GM06990 (cell line): ENCODE results near the gene ITGB1.

ENCODE experiments used
- DNase-seq: peaks from one replicate; pipeline ENCODE4 v3.0.0-alpha.2; 2011; ENCODE audit not compliant: insufficient read length; ENCODE audit errors: extremely low read depth
- H3K27me3 ChIP-seq: replicated peaks from 2 replicates; pipeline ENCODE4 v1.6.0; 2011; ENCODE audit warnings: low read length; ENCODE audit not compliant: control insufficient read depth, insufficient read depth
- H3K36me3 ChIP-seq: 2 replicates; pipeline ENCODE4 v1.5.1; 2011; ENCODE audit warnings: low read length; ENCODE audit not compliant: control insufficient read depth, insufficient read depth
- H3K4me3 ChIP-seq: replicated peaks from 2 replicates; pipeline ENCODE4 v1.5.1; 2011; ENCODE audit warnings: low read depth, mild to moderate bottlenecking, control low read depth, low read length
- TF ChIP-seq, protein P1 (sequence below): IDR thresholded peaks from 2 replicates; pipeline ENCODE4 v1.5.1; 2011; ENCODE audit warnings: low read length, control low read depth, mild to moderate bottlenecking, inconsistent platforms; ENCODE audit not compliant: insufficient read depth, poor library complexity, severe bottlenecking

Gene ITGB1

DNA sequence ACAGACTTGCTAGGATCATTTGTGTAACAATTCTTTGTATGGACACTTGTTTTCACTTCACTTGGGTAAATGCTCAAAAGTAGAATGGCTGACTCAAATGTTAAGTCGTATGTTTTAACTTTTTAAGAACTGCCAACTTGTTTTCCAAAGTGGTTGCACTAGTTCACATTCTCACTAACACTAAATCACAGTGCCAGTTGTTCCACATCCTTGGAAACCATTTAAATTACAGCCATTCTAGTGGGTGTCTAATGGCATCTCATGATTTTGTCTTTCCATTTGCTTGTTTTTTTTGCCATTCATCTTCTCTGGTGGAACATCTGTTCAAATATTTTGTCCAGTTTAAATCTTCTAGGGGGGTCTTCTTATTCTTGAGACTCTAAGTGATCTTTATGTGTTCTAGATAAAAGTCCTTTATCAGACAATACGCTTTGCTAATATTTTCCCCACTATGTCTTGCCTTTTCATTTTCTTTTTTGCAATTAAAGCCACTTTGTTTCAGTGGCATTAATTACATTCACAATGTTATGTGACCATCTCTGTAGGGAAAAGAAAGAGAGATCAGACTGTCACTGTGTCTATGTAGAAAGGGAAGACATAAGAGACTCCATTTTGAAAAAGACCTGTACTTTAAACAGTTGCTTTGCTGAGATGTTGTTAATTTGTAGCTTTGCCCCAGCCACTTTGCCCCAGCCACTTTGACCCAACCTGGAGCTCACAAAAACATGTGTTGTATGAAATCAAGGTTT, 63.9 kb downstream of the ITGB1 start:
- Histone ChIP-seq H3K27me3 (no peaks in the 10 kb centered on the region), H3K4me3 (no peak overlapping the region), H3K36me3 (no peaks in the 10 kb centered on the region)
- TF ChIP-seq, protein P1, sequence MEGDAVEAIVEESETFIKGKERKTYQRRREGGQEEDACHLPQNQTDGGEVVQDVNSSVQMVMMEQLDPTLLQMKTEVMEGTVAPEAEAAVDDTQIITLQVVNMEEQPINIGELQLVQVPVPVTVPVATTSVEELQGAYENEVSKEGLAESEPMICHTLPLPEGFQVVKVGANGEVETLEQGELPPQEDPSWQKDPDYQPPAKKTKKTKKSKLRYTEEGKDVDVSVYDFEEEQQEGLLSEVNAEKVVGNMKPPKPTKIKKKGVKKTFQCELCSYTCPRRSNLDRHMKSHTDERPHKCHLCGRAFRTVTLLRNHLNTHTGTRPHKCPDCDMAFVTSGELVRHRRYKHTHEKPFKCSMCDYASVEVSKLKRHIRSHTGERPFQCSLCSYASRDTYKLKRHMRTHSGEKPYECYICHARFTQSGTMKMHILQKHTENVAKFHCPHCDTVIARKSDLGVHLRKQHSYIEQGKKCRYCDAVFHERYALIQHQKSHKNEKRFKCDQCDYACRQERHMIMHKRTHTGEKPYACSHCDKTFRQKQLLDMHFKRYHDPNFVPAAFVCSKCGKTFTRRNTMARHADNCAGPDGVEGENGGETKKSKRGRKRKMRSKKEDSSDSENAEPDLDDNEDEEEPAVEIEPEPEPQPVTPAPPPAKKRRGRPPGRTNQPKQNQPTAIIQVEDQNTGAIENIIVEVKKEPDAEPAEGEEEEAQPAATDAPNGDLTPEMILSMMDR: no peak
- no peak for DNase-seq

DNA sequence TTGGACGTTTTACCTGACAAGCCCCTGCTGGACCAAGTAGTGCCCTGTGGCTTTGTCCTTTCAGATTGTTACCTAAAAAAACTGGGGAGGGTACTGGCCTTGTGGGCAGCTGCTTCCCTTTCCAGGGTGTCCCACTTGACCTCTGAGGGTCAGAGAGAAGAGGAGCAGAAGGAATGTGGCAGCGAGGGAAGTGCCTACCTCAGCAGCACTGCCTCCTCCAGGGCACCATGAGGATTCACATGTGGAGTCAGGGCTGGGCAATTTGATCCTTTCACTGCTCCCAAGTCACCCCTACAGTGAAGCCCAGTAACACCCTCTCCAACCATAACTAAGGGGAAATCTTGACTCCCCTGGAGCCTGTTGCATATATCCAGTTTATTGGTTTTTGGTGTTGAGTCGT, 64.6 kb downstream of the ITGB1 start:
- no peaks in the 10 kb centered on the region for H3K36me3 ChIP-seq
- no peaks in the 10 kb centered on the region for H3K27me3 ChIP-seq
- TF ChIP-seq, protein P1: no peak
- no peak for DNase-seq
- no peak overlapping the region for H3K4me3 ChIP-seq

DNA sequence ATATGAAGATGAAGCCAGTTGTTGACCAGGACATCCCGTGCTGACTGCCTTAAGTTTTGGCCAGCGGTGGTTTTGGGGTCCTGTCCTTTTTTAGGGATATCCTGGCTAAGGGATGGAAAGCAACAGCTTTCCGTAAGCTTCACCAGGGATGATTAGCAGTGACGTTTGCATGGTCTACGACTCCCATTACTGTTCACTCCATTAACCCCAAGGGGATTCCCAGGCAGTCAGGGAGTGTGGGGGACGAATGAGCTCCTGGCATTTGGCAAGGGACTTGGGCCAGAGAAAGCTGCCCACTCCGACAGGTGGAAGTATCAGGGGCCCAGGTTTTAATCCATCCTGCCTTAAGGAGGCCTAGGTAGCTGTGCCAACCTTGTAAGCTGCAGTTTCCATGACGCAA, 66.8 kb downstream of the ITGB1 start:
- no peak for DNase-seq

DNA sequence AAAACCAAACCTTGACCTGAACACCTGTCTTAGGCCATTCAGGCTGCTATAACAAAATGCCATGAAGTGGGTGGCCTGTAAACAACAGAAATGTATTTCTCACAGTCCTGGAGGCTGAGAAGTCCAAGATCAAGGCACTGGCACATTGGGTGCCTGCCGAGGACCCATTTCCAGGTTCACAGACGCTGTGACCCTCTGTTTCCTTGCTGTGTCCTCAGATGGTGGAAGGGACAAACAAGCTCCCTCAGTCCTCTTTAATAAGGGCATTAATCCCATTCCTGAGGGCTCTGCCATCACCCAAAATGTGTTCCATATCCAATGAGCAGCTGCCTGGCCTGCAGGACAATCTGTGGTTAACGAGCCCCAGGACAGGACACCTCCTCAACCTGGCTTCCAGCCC, 67.6 kb downstream of the ITGB1 start:
- no peak overlapping the region for H3K4me3 ChIP-seq
- no peaks in the 10 kb centered on the region for H3K36me3 ChIP-seq

More for the DNA sequence above, 66.8 kb downstream of the ITGB1 start:
- Histone ChIP-seq H3K27me3 (no peaks in the 10 kb centered on the region), H3K36me3 (no peaks in the 10 kb centered on the region), H3K4me3 (no peak overlapping the region)
- TF ChIP-seq, protein P1: no peak

DNA sequence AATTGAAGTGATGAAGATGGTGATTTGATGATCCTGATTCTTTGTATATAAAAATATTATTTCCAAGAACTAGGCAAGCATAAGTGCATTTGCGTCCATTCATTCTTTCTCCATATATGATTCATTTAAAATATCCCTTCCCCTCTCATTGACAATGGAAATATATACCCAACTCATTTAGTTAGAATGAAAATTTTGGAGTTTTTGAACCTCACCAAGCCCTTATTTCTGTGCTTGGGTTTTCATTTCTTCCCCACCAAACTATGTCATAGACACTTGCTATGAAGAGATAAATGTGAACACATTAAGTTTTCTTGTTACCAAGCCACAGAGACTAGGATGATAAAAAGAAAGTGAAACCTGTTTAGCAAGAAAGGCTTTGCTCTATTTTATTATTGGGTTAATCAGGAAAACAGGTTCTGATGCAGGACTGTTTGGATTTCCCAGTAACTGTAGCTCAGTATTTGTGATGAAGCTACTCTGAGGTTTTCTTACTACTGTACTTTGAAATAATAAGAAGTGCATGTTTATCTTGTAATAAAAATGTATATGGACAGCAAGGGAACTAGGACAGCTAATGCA, 68.3 kb downstream of the ITGB1 start:
- TF ChIP-seq, protein P1: no peak
- Histone ChIP-seq H3K36me3 (no peaks in the 10 kb centered on the region), H3K4me3 (no peak overlapping the region), H3K27me3 (no peaks in the 10 kb centered on the region; the same call in 1 of the 2 replicates)
- DNase-seq: no peak

More for the DNA sequence above, 67.6 kb downstream of the ITGB1 start:
- DNase-seq: no peak
- H3K27me3 ChIP-seq: no peaks in the 10 kb centered on the region
- TF ChIP-seq, protein P1: no peak
